HG02981 (cell line): ENCODE results near the gene ENGASE.

Experiments used
- ATAC-seq: cut with Tn5 transposase; IDR thresholded peaks from one replicate; pipeline ENCODE4 v1.9.1; 2021; ENCODE audit warnings: mild to moderate bottlenecking, moderate library complexity; ENCODE audit not compliant: unreplicated experiment

The ENGASE gene

DNA sequence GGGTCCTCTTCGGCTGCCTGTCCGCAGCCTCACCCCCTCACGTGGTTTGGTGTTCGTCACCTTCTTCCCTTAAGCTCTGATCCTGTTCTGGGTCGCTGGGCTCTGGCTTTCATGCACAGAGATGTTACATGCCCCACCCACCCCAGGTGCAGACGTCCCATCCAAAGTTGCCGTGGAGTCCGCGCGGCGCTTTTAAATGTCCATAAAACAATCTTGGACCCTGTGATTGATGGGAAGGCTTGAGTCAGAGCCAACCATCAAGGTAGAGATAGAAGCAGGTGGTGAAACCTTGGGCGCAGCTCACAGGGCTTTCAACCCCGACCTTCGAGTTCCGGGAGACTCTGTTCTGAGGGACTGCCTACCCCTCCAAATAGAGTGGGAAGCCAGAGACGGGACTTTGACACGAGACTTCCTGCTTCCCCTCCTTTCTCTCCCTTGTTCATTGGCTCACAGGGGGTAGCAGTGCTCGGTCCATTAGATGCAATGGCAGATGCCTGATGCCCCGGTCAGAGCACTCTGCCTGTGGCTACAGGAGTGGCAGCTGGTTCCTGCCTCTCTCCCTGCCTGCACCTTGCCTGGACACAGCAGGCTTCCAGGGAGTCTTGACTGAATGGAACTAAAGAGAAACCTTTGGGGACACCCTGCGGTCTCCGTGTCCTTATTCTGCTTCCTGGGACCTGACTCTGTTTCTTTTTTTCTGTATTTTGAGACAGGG lies 4.0 kb downstream of the ENGASE start:
- ATAC-seq: no peak

DNA sequence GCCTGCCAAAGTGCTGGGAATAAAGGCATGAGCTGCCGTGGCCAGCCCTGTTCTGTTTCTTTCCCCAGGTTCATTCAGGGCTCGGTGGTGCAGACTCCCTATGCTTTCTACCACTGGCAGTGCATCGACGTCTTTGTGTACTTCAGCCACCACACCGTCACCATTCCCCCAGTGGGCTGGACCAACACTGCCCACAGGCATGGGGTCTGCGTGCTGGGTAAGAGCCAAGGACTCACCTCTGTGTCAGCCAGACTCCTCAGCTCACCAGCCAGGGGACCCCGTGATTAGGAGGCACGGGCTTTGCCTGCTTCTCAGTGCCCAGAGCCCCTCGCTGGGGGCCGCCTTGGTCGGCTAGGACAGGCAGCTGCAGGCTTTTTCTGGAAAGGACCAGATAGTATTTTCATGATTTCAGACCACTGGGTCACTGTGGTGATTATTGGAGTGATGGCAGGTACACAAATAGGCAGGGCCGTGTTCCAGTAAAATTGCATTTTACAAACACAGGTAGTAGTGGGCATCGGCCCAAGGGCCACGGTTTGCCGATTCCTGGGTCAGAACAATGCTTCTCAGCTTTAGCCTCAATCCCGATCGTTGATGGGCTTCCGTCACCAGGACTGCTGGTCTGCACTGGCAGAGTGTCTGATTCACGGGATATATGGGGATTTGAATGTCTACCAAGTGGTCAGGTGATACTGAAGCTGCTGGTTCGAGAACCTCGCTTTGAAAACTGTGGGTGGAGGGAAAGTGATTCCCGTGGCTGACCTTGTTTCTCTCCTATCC lies 5.0 kb downstream of the ENGASE start:
- no peak for ATAC-seq

DNA sequence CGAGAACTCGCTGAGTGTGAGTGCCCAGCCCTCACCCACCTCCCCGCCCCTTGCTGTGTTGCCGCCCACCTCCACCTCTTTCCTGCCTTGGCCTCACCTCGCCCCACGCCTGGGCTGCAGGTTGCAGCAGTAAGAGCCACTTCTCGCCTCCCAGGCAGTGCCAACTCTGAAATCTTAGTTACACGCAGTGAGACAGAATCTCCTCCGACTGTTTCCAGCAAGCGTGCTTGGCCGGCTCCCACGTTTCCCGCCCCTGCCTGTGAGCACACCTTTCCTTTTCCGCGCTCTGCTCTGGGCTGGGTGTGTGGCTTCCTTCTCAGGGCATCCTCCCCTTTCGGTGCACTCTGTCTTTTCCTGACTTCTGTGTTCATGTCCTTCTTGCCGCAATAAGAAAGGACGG lies 5.7 kb downstream of the ENGASE start:
- no peak for ATAC-seq

DNA sequence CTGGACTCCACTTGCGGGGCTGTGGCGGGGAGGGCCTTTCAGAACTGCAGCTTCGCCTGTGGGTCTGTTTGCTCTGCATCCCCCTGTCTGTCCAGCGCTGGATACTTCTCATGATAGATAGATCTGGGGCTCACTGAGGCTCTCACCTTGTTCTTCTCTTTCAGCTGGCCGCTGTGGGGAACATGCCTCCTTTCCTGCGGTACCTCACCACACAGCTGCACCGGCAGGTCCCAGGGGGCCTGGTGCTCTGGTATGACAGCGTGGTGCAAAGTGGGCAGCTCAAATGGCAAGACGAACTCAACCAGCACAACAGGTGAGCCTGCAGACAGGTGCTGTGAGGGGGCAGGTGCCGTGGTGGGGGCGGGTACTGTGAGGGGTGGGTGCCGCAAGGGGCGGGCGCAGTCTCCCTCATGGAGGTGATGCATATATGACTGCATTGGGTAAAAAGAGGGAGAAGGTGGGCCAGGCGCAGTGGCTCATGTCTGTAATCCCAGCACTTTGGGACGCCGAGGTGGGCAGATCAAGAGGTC lies 6.2 kb downstream of the ENGASE start:
- ATAC-seq: no peak

DNA sequence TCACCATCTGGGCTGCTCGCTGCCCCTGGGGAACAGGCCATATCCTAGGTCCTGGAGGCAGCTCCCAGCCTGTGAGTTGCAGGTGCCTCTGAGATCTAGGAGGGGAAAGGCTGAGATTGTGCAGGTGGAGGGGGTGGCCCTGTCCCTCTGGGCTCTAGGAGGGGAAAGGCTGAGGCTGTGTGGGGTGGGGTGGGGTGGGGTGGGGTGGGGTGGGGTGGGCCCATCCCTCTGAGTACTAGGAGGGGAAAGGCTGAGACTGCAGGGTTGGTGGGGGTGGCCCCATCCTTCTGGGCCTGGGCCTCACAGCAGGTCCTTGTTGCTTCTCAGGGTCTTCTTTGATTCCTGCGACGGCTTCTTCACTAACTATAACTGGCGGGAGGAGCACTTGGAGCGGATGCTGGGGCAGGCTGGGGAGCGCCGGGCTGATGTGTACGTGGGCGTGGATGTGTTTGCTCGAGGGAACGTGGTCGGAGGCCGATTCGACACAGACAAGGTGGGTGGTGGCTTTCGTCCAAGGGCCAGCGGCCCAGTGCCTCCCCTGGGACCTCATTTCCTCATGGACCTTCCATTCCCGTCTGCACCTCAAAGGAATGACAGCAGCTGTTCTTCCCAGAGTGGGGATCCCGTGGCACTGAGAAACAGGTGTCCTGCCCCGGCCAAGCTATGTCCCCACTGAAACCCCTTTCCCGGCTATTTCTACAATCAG lies 7.1 kb downstream of the ENGASE start:
- ATAC-seq: no peak

DNA sequence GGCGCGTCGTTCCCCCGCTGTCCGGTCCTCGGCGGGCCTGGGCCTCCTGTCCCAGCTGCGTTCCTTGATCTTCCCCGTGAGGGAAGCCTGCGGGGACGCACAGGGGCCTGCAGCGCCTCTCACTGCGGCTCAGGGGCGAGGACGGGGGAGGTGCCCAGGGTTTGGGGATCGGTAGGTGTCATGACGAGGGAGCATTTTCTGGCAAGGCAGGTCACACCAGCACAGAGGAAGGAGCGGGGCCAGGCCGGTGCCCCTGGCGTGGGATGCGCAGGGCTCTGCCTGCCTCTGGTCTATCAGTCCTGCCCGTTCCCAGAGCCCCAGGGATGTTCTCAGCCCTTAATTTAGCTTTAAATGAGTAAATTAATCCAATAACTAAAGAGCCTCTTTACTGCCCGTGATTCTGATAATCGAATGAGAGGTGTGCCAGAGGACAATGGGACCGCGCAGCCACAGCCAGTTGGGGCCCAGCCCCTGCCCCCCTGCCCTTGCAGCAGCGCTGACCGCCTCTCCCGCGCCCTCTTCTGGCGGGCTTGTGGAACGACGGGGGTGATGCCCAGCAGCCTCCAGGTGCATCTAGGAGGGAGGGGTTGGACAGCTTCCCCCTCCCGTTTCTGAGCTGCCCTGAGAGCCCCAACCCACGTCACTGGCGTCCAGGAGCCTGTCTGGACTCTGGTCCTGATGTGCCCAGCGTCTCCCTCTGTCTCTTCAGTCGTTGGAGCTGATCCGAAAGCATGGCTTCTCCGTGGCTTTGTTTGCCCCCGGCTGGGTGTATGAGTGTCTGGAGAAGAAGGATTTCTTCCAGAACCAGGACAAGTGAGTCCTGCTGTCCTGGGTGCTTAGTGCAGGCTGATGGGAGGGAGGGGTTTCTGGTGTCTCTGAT lies 7.9 kb downstream of the ENGASE start:
- ATAC-seq: no peak

DNA sequence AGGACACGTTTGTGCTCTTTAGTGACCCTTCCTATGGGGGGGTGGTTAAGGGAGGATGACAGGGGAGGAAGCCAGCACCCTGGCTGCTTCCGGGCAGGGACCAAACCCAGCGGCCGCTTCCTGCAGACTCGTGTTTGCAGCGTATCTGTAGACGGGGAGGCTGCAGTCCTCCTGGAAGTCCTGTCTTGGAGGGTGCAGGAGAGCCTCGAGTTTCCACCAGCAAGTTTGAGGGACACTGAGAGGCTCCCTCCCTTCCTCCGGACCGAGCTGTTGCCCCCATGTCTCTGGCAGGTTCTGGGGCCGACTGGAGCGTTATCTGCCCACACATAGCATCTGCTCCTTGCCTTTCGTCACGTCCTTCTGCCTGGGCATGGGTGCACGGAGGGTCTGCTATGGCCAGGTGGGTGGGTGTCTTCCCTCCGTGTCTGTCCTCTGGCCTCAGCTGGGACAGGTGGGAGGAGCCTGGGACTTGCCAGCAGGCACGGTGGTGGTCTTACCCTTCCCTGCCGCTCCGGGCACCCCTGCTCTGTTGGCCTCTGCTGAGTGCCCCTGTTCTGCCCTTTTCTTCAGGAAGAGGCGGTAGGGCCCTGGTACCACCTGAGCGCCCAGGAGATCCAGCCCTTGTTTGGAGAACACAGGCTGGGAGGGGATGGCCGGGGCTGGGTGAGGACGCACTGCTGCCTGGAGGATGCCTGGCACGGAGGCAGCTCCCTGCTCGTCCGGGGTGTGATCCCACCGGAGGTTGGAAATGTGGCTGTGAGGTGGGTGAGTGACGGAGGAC lies 8.8 kb downstream of the ENGASE start:
- ATAC-seq: no peak

DNA sequence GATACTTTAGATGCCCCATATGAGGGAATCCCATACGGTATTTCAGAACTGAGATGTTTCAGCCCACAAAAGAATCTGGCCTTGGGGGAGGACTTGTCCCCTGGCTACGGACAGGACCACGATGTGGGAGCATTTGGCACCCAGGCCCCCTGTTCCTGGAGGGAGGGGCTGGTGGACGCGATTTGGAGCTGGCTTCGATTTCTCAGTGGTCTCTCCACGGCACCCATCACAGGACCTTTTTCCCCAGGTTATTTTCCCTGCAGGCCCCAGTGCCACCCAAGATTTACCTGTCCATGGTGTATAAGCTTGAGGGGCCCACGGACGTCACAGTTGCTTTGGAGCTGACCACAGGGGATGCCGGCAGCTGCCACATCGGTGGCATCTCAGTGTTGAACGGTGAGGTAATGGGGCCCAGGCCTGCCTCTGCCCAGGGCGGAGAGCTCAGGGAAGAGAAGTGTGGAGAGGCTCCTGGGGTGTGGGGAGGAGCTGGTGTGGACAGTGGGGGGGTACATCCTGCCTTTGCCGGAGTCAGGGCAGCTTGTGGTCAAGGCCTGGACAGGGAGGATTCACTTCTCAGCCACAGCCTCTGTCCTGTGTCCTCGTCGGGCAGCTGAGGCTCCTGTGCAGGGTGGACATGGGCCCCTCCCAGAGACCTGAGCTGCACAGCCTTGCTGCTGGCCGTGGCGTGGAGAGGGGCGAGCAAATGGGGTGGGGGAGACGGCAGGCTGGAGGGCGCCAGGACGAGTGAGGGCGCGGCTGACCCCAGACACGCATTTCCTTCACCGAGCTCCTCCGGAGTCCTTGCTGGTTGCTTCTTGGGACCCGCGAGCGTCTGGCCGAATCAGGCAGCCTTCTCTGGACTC lies 9.9 kb downstream of the ENGASE start:
- no peak for ATAC-seq

DNA sequence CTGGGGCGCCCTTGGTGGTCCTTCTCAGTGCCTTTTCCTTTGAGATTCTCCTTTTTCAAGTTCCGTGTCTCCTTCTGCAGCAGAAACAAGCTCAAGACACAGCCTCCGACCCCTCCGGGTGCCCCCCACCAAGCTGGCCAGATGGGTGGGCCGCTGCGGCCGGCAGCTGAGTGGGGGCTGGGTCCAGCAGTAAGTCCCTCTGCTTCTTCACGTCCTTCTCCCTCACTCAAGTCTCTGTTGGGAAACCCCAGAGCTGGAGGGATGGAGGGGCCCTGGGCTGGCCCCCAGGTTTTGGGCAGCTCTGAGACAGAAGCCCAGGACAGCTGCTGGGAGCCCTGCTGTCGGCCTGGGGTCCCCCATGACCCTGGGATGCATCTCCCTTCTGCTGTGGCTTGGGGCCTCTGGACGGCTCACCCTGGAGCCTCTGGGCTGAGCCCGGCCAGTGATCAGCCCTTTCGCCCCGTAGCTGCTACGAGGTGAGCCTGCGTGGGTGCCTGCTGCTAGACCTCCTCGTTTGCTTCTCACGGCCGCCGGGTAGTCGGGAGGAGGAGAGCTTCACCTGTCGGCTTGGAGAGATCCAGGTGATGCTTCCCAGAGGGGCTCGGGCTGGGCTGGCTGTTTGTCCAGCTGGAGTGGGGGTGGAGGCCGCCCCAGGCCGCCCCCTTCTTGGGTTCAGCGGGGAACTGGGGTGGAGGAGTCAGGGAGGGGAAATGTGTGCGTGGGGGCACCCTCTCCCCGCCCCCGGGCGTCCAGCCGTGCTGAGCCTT lies 10.7 kb downstream of the ENGASE start:
- no peak for ATAC-seq

DNA sequence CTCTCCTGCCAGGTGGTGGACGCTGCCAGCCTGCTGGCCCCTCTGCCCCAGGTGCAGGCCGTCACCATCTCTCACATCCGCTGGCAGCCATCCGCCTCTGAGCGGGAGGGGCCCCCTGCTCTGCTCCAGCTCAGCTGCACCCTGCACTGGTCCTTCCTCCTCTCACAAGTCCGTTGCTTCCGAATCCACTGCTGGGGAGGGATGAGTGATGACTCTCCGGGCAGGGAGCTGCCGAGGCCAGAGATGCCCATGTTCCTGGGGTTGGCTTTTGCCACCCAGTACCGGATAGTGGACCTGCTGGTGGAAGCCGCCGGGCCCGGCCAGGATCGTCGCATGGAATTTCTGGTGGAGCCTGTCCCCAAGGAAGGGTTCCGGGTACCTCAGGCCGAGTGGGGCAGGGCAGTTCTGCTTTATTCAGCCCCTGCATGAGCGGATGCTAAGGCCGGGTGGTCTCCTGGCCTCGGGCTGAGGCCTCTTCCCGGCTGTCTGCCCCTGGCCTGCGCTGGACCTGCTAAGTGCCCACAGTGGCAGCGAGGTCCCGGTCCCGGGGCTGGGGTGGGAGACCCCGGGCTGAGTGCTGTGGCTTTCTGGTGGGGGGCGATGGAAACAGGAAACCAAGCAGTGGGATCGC lies 11.4 kb downstream of the ENGASE start:
- no peak for ATAC-seq

DNA sequence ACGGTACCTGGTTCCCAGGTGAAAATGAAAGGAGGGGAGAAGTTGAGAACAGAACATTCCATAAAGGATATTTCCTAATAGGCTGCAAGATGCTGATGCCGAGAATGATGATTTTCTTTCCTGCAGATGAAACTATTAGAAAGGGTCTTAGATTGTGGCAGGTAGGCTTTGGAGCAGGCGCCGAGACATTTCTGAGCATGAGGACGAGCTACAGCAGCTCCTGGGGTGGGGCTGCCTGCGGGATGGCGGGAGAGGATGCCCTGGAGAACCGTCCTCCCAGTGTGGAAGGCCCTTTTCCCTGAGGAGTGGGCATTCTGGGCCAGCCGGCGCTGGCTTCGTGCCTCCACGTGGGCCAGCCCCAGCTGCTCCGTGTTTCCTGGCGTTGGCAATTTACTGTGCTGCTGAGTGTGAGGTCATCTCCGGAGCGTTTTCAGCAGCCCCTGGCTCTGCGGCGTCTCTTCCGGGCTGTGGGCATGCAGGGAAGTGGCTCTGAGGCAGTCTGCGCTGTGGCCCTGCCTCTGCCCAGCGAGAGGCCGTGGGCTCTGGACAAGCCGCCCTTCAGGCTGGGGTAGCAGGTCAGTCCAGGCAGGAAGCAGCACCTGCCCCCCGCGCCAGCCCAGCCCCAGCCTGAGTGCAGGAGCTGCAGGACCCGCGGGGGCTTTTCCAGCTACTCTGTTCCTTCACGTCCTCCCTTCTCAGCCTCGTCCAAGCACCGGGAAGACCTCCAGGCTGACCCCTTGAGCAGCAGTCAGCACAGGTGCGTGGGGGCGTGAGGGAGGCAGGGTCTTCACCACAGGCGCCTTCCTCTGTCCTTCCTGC lies 12.2 kb downstream of the ENGASE start:
- ATAC-seq: no peak

DNA sequence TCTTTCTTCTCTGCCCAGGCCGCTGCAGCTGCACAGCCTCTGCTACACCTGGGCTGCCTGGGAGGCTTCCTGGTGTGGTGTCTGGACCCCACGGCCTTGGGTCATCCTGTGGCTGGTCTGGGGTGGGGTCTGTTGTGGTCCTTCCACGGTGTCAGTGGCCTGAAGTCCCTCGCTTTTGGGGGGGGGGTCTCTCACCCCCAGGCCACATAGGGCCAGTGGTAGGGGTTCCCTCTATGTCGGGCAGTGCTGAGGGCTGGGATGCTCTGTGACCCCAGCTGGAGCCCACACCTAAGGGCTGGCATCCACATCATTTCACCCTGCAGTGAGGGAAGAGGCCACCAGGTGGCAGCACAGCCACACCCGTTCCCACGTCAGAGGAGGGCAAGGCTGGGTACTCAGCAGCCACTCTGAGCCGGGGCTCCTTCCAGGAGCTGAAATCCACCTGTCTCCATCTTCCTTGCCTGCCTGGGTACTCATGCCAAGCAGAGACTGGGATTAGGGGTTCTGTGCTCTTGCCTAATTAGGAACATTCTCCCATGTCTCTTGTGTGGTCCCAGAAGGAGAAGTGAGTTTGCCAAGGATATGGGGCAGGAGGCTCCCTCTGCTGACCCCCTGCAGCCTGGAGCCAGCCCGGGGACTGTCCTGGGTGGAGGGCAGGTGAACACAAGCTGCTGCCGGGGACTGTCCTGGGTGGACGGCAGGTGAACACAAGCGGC lies 13.0 kb downstream of the ENGASE start:
- ATAC-seq: no peak

DNA sequence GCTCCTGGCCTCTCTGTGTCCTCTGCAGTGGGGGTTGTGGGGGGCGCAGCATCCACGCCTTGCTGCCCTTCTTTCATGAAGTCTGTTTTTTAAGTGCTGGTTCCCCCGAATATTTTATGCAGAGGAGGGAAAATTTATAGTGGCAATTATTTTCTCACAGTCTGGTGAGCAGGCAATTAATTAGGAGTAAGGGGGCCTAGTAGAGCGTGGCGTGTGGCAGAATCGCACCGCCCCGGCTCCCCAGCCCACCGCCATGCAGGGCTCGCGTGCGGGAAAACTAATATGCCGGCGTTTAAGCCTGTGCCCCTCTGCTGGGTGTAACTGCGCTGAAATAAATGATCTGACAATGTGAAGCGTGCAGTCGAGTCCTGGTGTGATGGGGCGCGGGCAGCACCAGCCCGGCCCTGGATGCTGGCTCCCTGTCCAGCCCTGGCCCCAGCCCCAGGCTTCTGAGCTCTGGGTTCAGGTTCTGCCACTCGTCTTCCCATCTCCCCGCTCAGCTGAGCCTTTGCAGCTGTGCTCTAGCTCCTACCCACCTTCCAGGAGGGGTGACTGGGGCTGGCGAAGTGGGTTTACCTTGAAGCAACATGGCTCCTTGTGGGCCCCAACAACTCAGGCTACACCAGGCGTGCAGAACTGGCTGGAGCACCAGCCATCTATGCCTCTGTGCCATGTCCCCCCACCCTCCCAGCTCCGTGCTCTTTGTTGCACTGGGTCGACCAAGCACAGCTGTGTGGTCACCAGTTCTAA lies 13.8 kb downstream of the ENGASE start:
- no peak for ATAC-seq

DNA sequence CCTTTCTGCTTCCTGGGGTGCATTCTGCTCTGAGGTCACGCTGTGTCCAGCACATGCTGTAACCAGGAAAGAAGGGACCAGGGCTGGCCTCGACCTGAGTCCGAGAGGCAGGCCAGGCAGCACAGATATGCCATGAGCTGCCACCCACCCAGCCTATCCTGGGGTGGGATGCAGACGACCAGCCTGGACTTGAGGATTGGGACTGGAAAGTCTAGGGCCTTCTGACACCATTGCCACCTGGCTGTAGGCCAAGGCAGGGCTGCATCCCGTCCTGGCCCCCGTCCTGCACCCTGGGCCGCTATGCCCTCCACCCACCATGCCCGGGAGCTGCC lies 14.3 kb downstream of the ENGASE start:
- no peak for ATAC-seq

DNA sequence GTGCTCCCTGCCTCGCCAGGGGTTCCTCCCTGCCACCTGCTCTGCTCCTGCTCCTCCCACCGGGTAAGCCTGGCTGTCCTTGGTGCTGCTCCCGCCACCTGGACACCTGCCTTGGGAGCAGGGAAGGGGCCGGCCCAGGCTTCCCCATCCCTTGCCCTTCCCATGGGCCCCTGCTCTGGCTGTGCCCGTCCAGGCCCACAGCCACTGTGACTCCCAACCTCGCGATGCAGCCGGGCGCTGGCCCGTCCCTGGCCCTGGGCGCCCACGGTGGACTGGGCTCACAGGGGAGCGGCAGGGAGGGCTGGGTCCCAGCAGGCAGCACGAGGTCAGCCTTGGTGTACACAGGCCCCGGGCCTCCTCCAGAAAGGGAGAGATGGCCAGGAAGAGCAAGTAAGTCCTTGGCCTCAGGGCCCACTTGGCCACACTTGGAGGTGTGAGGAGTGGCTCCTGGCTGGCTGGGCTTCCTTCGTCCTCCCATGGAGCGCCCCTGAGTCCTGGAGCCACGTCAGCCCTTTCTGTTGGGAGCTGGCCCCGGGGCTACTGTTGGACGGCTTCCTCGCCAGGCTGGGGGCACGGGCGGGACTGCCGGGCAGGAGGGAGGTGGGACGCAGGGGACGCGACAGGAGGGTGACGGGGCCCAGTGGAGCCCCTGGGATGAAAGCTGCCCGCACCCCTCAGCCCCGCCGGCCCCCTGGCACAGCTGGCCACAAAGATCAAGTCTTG lies 15.3 kb downstream of the ENGASE start:
- no peak for ATAC-seq
